Activated CD4-positive, alpha-beta T cell treated with anti-CD3 and anti-CD28 coated beads for 36 hours (primary cell): Measurements from ENCODE around the gene CHCHD6. TPM values are rescaled to one million over a fixed set of nuclear protein-coding genes. Genes with fewer than 3 reads are reported as not detected.

Experiments used
- ATAC-seq: fragments of 200-7000 bp; cut with Tn5 transposase; one replicate; pipeline ENCODE4 v1.10.0; 2021; ENCODE audit warnings: mild to moderate bottlenecking, moderate library complexity
- CTCF ChIA-PET: fragments of 350-600 bp; sonication (Branson Sonifier 250); formaldehyde crosslinking; loops from one replicate; lab custom pipeline; 2021; ENCODE audit warnings: antibody characterized with exemption; lab: Charles Lee
- POLR2A ChIA-PET: fragments of 350-600 bp; sonication (Branson Sonifier 250); formaldehyde crosslinking; loops from one replicate; lab custom pipeline; 2021; ENCODE audit warnings: antibody characterized with exemption, inconsistent platforms; lab: Charles Lee
- DNase-seq: peaks from one replicate; pipeline ENCODE4 v3.0.0-alpha.2; 2020
- H3K27ac Mint-ChIP-seq: one replicate; pipeline ENCODE4 v1.8.0; 2021; ENCODE audit warnings: mixed read lengths
- H3K27me3 Mint-ChIP-seq: one replicate; pipeline ENCODE4 v1.8.0; 2021; ENCODE audit warnings: mixed read lengths
- H3K36me3 Mint-ChIP-seq: one replicate; pipeline ENCODE4 v1.8.0; 2021; ENCODE audit warnings: low read depth, mixed read lengths
- H3K4me1 Mint-ChIP-seq: one replicate; pipeline ENCODE4 v1.8.0; 2021; ENCODE audit warnings: mixed read lengths
- H3K4me3 Mint-ChIP-seq: one replicate; pipeline ENCODE4 v1.8.0; 2021; ENCODE audit warnings: mild to moderate bottlenecking, moderate library complexity, mixed read lengths
- H3K9me3 Mint-ChIP-seq: one replicate; pipeline ENCODE4 v1.8.0; 2021; ENCODE audit warnings: low read depth, mixed read lengths
- intact Hi-C, 2 experiments: fragments of 100-400 bp; cut with DNase I in 1 of 2; cut with micrococcal nuclease in 1 of 2; formaldehyde crosslinking; loops; one replicate each; pipeline versions ENCODE4 v1.14.2 to v1.15.1; 2022 to 2024; cut with DNase I, micrococcal nuclease
- total RNA-seq, 2 experiments: library from RNA; stranded (reverse); gene quantifications; one replicate each; pipeline ENCODE4 v1.2.3, GENCODE V29; 2021

Gene CHCHD6
- total RNA-seq, 2 experiments from 2014 or later: 17.1 to 17.7 TPM

- ChIA-PET POLR2A (no interaction called here), CTCF (interaction anchor here (0.6 kb wide), 1 partner anchor 66 kb away, joined by 4 read pairs; no protein-coding TSS in a partner anchor)
- Mint-ChIP-seq H3K9me3 (no peaks in the 10 kb centered on the region), H3K4me3 (no peak overlapping the region), H3K36me3 (peaks cover 11% of the 10 kb centered on the region), H3K27ac (peak overlapping the region; percentile 86), H3K4me1 (peaks cover 33% of the 10 kb centered on the region), H3K27me3 (no peaks in the 10 kb centered on the region)
- intact Hi-C loops: no loop called here
- ATAC-seq: no peak
- no peak for DNase-seq
Observed at GRCh38 chr3:126912027-126912422, 208.0 kb downstream of the CHCHD6 start.

GRCh38 chr3:126912491-126913195 is 208.6 kb downstream of the CHCHD6 start:
- H3K4me3 Mint-ChIP-seq: no peak overlapping the region

DNA sequence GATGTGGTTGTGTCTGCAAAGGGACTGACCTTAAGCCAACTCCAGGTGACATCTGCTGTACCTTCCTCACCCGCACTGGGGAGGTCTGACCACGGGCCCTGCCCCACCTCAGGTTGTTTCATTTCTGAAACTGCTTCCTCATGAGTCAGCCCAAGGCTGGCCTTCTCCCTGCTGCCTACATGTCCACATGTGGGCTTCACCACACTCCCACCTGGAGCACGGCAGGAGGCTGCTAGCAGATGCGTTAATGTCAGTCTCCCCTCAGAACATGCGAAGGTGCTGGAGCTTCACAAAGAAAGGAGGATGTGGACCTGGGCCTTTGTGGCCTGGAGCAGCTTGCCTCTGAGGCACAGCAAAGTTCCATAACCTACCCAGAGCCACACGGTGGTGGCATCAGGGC is 209.5 kb downstream of the CHCHD6 start:
- Mint-ChIP-seq H3K9me3 (no peaks in the 10 kb centered on the region), H3K36me3 (peaks cover 11% of the 10 kb centered on the region), H3K27ac (no peak overlapping the region), H3K4me1 (peaks cover 32% of the 10 kb centered on the region), H3K27me3 (no peaks in the 10 kb centered on the region), H3K4me3 (no peak overlapping the region)
- DNase-seq (no peak), ATAC-seq (no peak)
- intact Hi-C loops: no loop called here
- POLR2A ChIA-PET: no interaction called here
- CTCF ChIA-PET: interaction anchor here (0.7 kb wide), 1 partner anchor 54 kb away, joined by 5 read pairs; no protein-coding TSS in a partner anchor

More at GRCh38 chr3:126912491-126913195, 208.6 kb downstream of the CHCHD6 start:
- POLR2A ChIA-PET: no interaction called here
- Mint-ChIP-seq H3K36me3 (peaks cover 11% of the 10 kb centered on the region), H3K9me3 (no peaks in the 10 kb centered on the region), H3K27me3 (no peaks in the 10 kb centered on the region), H3K4me1 (peaks cover 33% of the 10 kb centered on the region), H3K27ac (no peak overlapping the region)
- ATAC-seq: no peak
- CTCF ChIA-PET: no interaction called here
- DNase-seq: no peak
- intact Hi-C loops: no loop called here

- Mint-ChIP-seq H3K36me3 (peaks cover 9% of the 10 kb centered on the region), H3K9me3 (no peaks in the 10 kb centered on the region), H3K27ac (no peak overlapping the region), H3K27me3 (no peaks in the 10 kb centered on the region), H3K4me1 (peaks cover 29% of the 10 kb centered on the region), H3K4me3 (no peak overlapping the region)
- ATAC-seq: no peak
- DNase-seq: no peak
- intact Hi-C loops: no loop called here
- POLR2A ChIA-PET: interaction anchor here (0.6 kb wide), 1 partner anchor 766 kb away, joined by 3 read pairs; no protein-coding TSS in a partner anchor
- CTCF ChIA-PET: no interaction called here
Observed at GRCh38 chr3:126914226-126914625, 210.2 kb downstream of the CHCHD6 start.

DNA sequence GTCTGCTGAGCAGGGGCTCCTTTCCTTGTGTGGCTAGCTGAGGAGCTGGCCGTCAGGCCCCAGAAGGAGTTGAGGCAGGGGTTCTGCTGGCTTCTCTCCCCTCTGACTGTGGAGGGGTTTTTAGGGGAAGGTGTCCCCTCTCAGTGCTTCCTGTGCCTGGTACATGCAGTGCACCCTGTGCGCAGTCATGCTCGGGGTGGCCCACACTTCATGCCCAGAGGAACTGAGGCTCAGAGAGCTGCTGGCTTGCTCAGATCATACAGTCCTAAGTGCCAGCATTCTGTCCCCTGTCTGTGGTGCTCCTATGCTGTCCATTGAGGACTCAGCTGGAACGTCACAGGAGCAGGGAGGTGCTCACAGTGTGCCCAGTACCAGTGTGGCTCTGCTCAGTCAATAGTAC is 211.0 kb downstream of the CHCHD6 start:
- Mint-ChIP-seq H3K4me3 (no peak overlapping the region), H3K36me3 (peaks cover 8% of the 10 kb centered on the region), H3K4me1 (peaks cover 26% of the 10 kb centered on the region), H3K27ac (no peak overlapping the region), H3K27me3 (no peaks in the 10 kb centered on the region), H3K9me3 (peaks cover 3% of the 10 kb centered on the region)
- DNase-seq (no peak), ATAC-seq (no peak)
- intact Hi-C loops: no loop called here
- ChIA-PET POLR2A (no interaction called here), CTCF (no interaction called here)

- no peaks in the 10 kb centered on the region for H3K27me3 Mint-ChIP-seq
- no peak for DNase-seq
- H3K4me3 Mint-ChIP-seq: no peak overlapping the region
- intact Hi-C loops: no loop called here
- ChIA-PET POLR2A (no interaction called here), CTCF (interaction anchor here (0.6 kb wide), 1 partner anchor 11 kb away, joined by 3 read pairs; no protein-coding TSS in a partner anchor)
- peaks cover 3% of the 10 kb centered on the region for H3K9me3 Mint-ChIP-seq
- no peak overlapping the region for H3K27ac Mint-ChIP-seq
- peaks cover 12% of the 10 kb centered on the region for H3K4me1 Mint-ChIP-seq
- ATAC-seq: no peak
- peaks cover 16% of the 10 kb centered on the region for H3K36me3 Mint-ChIP-seq
Observed at GRCh38 chr3:126916546-126916945, 212.5 kb downstream of the CHCHD6 start.

- H3K36me3 Mint-ChIP-seq: peaks cover 16% of the 10 kb centered on the region
- no peak for DNase-seq
- ChIA-PET POLR2A (no interaction called here), CTCF (no interaction called here)
- no peak overlapping the region for H3K27ac Mint-ChIP-seq
- ATAC-seq: no peak
- H3K4me1 Mint-ChIP-seq: peaks cover 4% of the 10 kb centered on the region
- intact Hi-C loops: no loop called here
- H3K27me3 Mint-ChIP-seq: no peaks in the 10 kb centered on the region
- no peak overlapping the region for H3K4me3 Mint-ChIP-seq
- peaks cover 3% of the 10 kb centered on the region for H3K9me3 Mint-ChIP-seq
Observed at GRCh38 chr3:126917232-126917804, 213.3 kb downstream of the CHCHD6 start.

DNA sequence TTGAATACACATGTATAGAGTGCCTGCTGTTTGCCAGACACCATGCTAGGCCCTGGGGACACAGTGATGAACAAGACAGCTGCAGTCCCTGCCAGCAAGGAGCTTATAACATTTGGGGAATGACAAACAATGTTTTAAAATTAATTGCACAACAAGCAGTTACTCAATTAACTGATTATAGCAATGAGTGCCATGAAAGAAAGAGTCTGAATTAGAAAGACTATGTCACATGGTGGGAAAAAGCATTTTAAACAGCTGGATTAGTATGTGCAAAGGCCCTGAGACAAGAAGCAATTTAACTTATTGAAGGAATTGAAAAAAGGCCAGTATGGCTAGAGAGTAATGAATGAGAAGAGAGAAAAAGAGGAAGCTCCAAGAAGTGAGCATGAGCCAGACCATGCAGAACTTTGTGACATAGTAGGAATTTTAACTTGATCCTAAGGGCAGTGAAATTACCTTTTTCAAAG is 214.3 kb downstream of the CHCHD6 start:
- POLR2A ChIA-PET: no interaction called here
- Mint-ChIP-seq H3K27ac (no peak overlapping the region), H3K27me3 (no peaks in the 10 kb centered on the region), H3K4me1 (no peaks in the 10 kb centered on the region), H3K9me3 (peaks cover 3% of the 10 kb centered on the region), H3K4me3 (no peak overlapping the region), H3K36me3 (peaks cover 19% of the 10 kb centered on the region)
- intact Hi-C loops: no loop called here
- ATAC-seq (no peak), DNase-seq (no peak)
- CTCF ChIA-PET: no interaction called here

- DNase-seq: no peak
- no peak for ATAC-seq
- Mint-ChIP-seq H3K9me3 (peaks cover 3% of the 10 kb centered on the region), H3K4me1 (no peaks in the 10 kb centered on the region), H3K27ac (no peak overlapping the region), H3K27me3 (no peaks in the 10 kb centered on the region), H3K36me3 (peaks cover 15% of the 10 kb centered on the region), H3K4me3 (no peak overlapping the region)
- ChIA-PET CTCF (no interaction called here), POLR2A (no interaction called here)
- intact Hi-C loops: no loop called here
Observed at GRCh38 chr3:126921085-126921824, 217.2 kb downstream of the CHCHD6 start.

DNA sequence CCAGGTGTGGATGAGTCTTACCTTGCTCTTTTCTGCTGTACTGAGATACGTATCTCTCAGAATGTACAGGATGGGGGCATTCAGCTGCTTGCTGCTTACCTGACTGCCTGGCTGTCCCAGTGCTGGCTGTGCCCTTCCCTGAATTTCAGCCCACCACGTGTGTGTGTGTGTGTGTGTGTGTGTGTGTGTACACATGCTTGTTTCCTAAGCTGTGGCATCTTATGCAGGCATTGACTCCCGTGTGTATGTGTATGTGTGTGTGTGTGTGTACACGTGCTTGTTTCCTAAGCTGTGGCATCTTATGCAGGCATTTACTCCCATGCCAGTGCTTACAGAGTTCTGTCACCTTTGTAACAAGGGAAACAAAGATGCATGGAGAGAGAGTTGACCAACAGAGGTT is 218.4 kb downstream of the CHCHD6 start:
- CTCF ChIA-PET: interaction anchor here (0.5 kb wide), 1 partner anchor 191 kb away, joined by 3 read pairs; no protein-coding TSS in a partner anchor

GRCh38 chr3:126923423-126923822 is 219.4 kb downstream of the CHCHD6 start:
- Mint-ChIP-seq H3K36me3 (peaks cover 15% of the 10 kb centered on the region), H3K9me3 (peaks cover 3% of the 10 kb centered on the region), H3K4me3 (no peak overlapping the region), H3K27me3 (no peaks in the 10 kb centered on the region), H3K4me1 (no peaks in the 10 kb centered on the region), H3K27ac (no peak overlapping the region)
- DNase-seq: no peak
- intact Hi-C loops: no loop called here
- peak; percentile 57 for ATAC-seq
- ChIA-PET CTCF (no interaction called here), POLR2A (no interaction called here)

More for the DNA sequence above, 218.4 kb downstream of the CHCHD6 start:
- Mint-ChIP-seq H3K36me3 (peaks cover 15% of the 10 kb centered on the region), H3K27ac (no peak overlapping the region), H3K27me3 (no peaks in the 10 kb centered on the region), H3K4me3 (no peak overlapping the region), H3K9me3 (peaks cover 3% of the 10 kb centered on the region), H3K4me1 (no peaks in the 10 kb centered on the region)
- POLR2A ChIA-PET: interaction anchor here (0.6 kb wide), 1 partner anchor 28 kb away, joined by 3 read pairs; no protein-coding TSS in a partner anchor
- DNase-seq (no peak), ATAC-seq (no peak)
- intact Hi-C loops: no loop called here
